Retina (tissue), 1 donor: ENCODE measurements around the gene TXNRD3.

Experiments used
- DNase-seq: peaks from one replicate; pipeline ENCODE4 v3.0.0-alpha.2; 2016

TXNRD3 gene

GRCh38 chr3:126581569-126581968 is 73.4 kb downstream of the TXNRD3 start:
- no peak for DNase-seq

- DNase-seq: no peak
Measured at GRCh38 chr3:126580746-126581145, 74.2 kb downstream of the TXNRD3 start.

GRCh38 chr3:126578702-126579101 is 76.2 kb downstream of the TXNRD3 start:
- DNase-seq: no peak

GRCh38 chr3:126577261-126577660 is 77.7 kb downstream of the TXNRD3 start:
- no peak for DNase-seq

GRCh38 chr3:126573492-126574117 is 81.3 kb downstream of the TXNRD3 start:
- DNase-seq: no peak

GRCh38 chr3:126571078-126571477 is 83.8 kb downstream of the TXNRD3 start:
- no peak for DNase-seq

GRCh38 chr3:126570103-126570541 is 84.8 kb downstream of the TXNRD3 start:
- no peak for DNase-seq

- no peak for DNase-seq
Measured at GRCh38 chr3:126569390-126569975, 85.4 kb downstream of the TXNRD3 start.

- DNase-seq: no peak
Measured at GRCh38 chr3:126568776-126569342, 86.1 kb downstream of the TXNRD3 start.

GRCh38 chr3:126567696-126568438 is 87.1 kb downstream of the TXNRD3 start:
- DNase-seq: no peak

GRCh38 chr3:126562737-126563276 is 92.1 kb downstream of the TXNRD3 start:
- DNase-seq: no peak

GRCh38 chr3:126558336-126559071 is 96.4 kb downstream of the TXNRD3 start, which contains the start of gene C3orf22:
Gene C3orf22, minus strand, starts transcription at chr3:126558932. Its CDS starts 5,542 bp downstream, at chr3:126553390.
- DNase-seq: no peak

- no peak for DNase-seq
Measured at GRCh38 chr3:126557761-126558160, 97.2 kb downstream of the TXNRD3 start.

- no peak for DNase-seq
Measured at GRCh38 chr3:126557415-126557745, 97.5 kb downstream of the TXNRD3 start.
